Measurements from ENCODE around the gene OR4X1.
"Not testable (repeated sequence)": the region's sequence is repeated elsewhere in the genome, so short reads cannot be mapped to it uniquely, and the experiment has no call there.

The OR4X1 gene
- 0 reads per million in 2 donors for total RNA-seq

- DNase-seq, result no peak
These were observed at the start of gene OR4X1 for GRCh38 chr11:48263423-48263911. Gene OR4X1 (plus strand): TSS chr11:48263861. CDS start chr11:48263861, 0 bp downstream.

GRCh38 chr11:48216510-48216909, 47.2 kb upstream of the OR4X1 start, which contains the start of gene OR4B1:
Gene OR4B1 (plus strand): TSS chr11:48216810. CDS start chr11:48216810, 0 bp downstream.
- no peak for DNase-seq

- no peak for DNase-seq
These were observed 34.9 kb upstream of the OR4X1 start for GRCh38 chr11:48228761-48229160.

- DNase-seq, result not testable (repeated sequence)
These were observed 33.6 kb upstream of the OR4X1 start for GRCh38 chr11:48230057-48230456.

- no peak for DNase-seq
These were observed 25.9 kb upstream of the OR4X1 start for GRCh38 chr11:48237727-48238126.

- DNase-seq, result no peak
These were observed 21.2 kb upstream of the OR4X1 start for GRCh38 chr11:48242501-48242900.

GRCh38 chr11:48244804-48245203, 18.9 kb upstream of the OR4X1 start, which contains the start of gene OR4X2:
Gene OR4X2 (plus strand): TSS chr11:48245104. CDS start chr11:48245104, 0 bp downstream.
- no peak for DNase-seq

GRCh38 chr11:48248902-48249301, 14.8 kb upstream of the OR4X1 start:
- DNase-seq, result no peak

- no peak for DNase-seq
These were observed 2.1 kb upstream of the OR4X1 start for GRCh38 chr11:48261600-48261999.

- no peak for DNase-seq
These were observed 7.0 kb downstream of the OR4X1 start for GRCh38 chr11:48270621-48271020.

GRCh38 chr11:48272606-48273005, 8.9 kb downstream of the OR4X1 start:
- DNase-seq, result no peak

- DNase-seq, result no peak
These were observed 42.3 kb downstream of the OR4X1 start, which contains the start of gene OR4S1 for GRCh38 chr11:48305923-48306322. Gene OR4S1 (plus strand): TSS chr11:48306223. CDS start chr11:48306223, 0 bp downstream.

- DNase-seq, result no peak
These were observed 44.2 kb downstream of the OR4X1 start for GRCh38 chr11:48307760-48308386.

GRCh38 chr11:48313590-48313989, 49.9 kb downstream of the OR4X1 start:
- DNase-seq, result not testable (repeated sequence)

Measured in activated gamma-delta T cell (primary cell).